HS-5 (cell line): ENCODE data around the gene NXT1.

Experiments
- DNase-seq: peaks from one replicate; pipeline ENCODE4 v3.0.0-alpha.2; 2012; ENCODE audit warnings: low read depth

Gene NXT1

GRCh38 chr20:23361119-23361475, 10.5 kb downstream of the NXT1 start:
- no peak for DNase-seq

GRCh38 chr20:23361476-23362391, 11.1 kb downstream of the NXT1 start, which contains the start of gene GZF1:
Gene GZF1 (plus strand): TSS chr20:23362182. CDS start chr20:23364384, 2,202 bp downstream.
- DNase-seq: peak; percentile 88

GRCh38 chr20:23362392-23363256, 12.0 kb downstream of the NXT1 start:
- no peak for DNase-seq

- DNase-seq: no peak
Observed at GRCh38 chr20:23363257-23363649, 12.7 kb downstream of the NXT1 start.

GRCh38 chr20:23365390-23366165, 15.0 kb downstream of the NXT1 start:
- no peak for DNase-seq

GRCh38 chr20:23366384-23366783, 15.8 kb downstream of the NXT1 start:
- no peak for DNase-seq

- DNase-seq: no peak
Observed at GRCh38 chr20:23367770-23368169, 17.2 kb downstream of the NXT1 start.

GRCh38 chr20:23368316-23369071, 17.9 kb downstream of the NXT1 start:
- DNase-seq: no peak

- no peak for DNase-seq
Observed at GRCh38 chr20:23369072-23369823, 18.7 kb downstream of the NXT1 start.

- no peak for DNase-seq
Observed at GRCh38 chr20:23370274-23370673, 19.7 kb downstream of the NXT1 start.

- DNase-seq: no peak
Observed at GRCh38 chr20:23370873-23371272, 20.3 kb downstream of the NXT1 start.

GRCh38 chr20:23371496-23371895, 20.9 kb downstream of the NXT1 start:
- no peak for DNase-seq

- DNase-seq: no peak
Observed at GRCh38 chr20:23374441-23374840, 23.9 kb downstream of the NXT1 start.

GRCh38 chr20:23375827-23376226, 25.2 kb downstream of the NXT1 start:
- DNase-seq: no peak

- no peak for DNase-seq
Observed at GRCh38 chr20:23379772-23380171, 29.2 kb downstream of the NXT1 start.

- DNase-seq: no peak
Observed at GRCh38 chr20:23381876-23382275, 31.3 kb downstream of the NXT1 start.

GRCh38 chr20:23386304-23387117, 35.9 kb downstream of the NXT1 start:
- DNase-seq: no peak

- DNase-seq: no peak
Observed at GRCh38 chr20:23387118-23387443, 36.5 kb downstream of the NXT1 start.

GRCh38 chr20:23390091-23390774, 39.6 kb downstream of the NXT1 start:
- no peak for DNase-seq
